HepG2 (cell line): Measurements from ENCODE around the gene PWP1. TPM values are rescaled to one million over a fixed set of nuclear protein-coding genes. Genes with fewer than 3 reads are reported as not detected.
A peak's percentile ranks its signal among the peaks of the same experiment; 100 is the strongest.

ENCODE experiments used
- ARNT2 ChIP-seq: sonication (generic); formaldehyde crosslinking; IDR thresholded peaks from 2 replicates; pipeline ENCODE4 v1.8.0; 2022; ENCODE audit warnings: mild to moderate bottlenecking, low read depth, missing genetic modification reagents, moderate library complexity
- CBX2 ChIP-seq, 2 experiments: fragments of 200-600 bp in 1 of 2; sonication (generic); formaldehyde crosslinking in 1 of 2; IDR thresholded peaks; 2 replicates each; pipeline versions ENCODE4 v1.7.0 to v1.8.1; 2018 to 2022; ENCODE audit warnings: low read depth in 2 of 2, low read length in 1 of 2, mild to moderate bottlenecking in 1 of 2, missing genetic modification reagents in 1 of 2
- CCAR2 ChIP-seq: fragments of 200-400 bp; formaldehyde crosslinking; optimal IDR thresholded peaks from 2 replicates; pipeline ENCODE3; 2018; ENCODE audit warnings: low read depth, mild to moderate bottlenecking, low read length, moderate library complexity
- DRAP1 ChIP-seq: IDR thresholded peaks from 2 replicates; pipeline ENCODE4 v1.6.1; 2016; ENCODE audit warnings: missing genetic modification reagents, missing compliant biosample characterization
- ELF1 ChIP-seq: sonication (generic); formaldehyde crosslinking; IDR thresholded peaks from 2 replicates; pipeline ENCODE4 v1.4.0; 2020; ENCODE audit warnings: missing genetic modification reagents
- FOXK1 ChIP-seq: sonication (generic); formaldehyde crosslinking; IDR thresholded peaks from 2 replicates; pipeline ENCODE4 v1.4.0; 2020; ENCODE audit warnings: low read depth, missing genetic modification reagents, borderline replicate concordance
- HOXA9 ChIP-seq: sonication (generic); formaldehyde crosslinking; IDR thresholded peaks from 2 replicates; pipeline ENCODE4 v1.8.1; 2022; ENCODE audit warnings: missing genetic modification reagents, mild to moderate bottlenecking, moderate library complexity, borderline replicate concordance
- KDM6A ChIP-seq: IDR thresholded peaks from 2 replicates; pipeline ENCODE4 v1.6.1; 2016; ENCODE audit warnings: low read depth
- MXD4 ChIP-seq: IDR thresholded peaks from 2 replicates; pipeline ENCODE4 v1.6.1; 2016; ENCODE audit warnings: mild to moderate bottlenecking, missing biosample characterization, missing genetic modification reagents
- NCOA5 ChIP-seq: sonication (generic); formaldehyde crosslinking; IDR thresholded peaks from 2 replicates; pipeline ENCODE4 v1.4.0; 2020; ENCODE audit warnings: missing genetic modification reagents
- REXO4 ChIP-seq: sonication (generic); formaldehyde crosslinking; IDR thresholded peaks from 2 replicates; pipeline ENCODE4 v1.8.0; 2022; ENCODE audit warnings: missing genetic modification reagents, mild to moderate bottlenecking, borderline replicate concordance
- SMAD1 ChIP-seq: sonication (generic); formaldehyde crosslinking; IDR thresholded peaks from 2 replicates; pipeline ENCODE4 v1.4.0; 2020; ENCODE audit warnings: missing genetic modification reagents, low read depth, mild to moderate bottlenecking, borderline replicate concordance
- STAT5B ChIP-seq: sonication (generic); formaldehyde crosslinking; IDR thresholded peaks from 2 replicates; pipeline ENCODE4 v1.4.0; 2020; ENCODE audit warnings: missing genetic modification reagents
- ZMAT3 ChIP-seq: sonication (generic); formaldehyde crosslinking; conservative IDR thresholded peaks from 2 replicates; pipeline ENCODE4 v1.7.0; 2021; ENCODE audit warnings: missing genetic modification reagents
- ZNF260 ChIP-seq: sonication (generic); formaldehyde crosslinking; IDR thresholded peaks from 2 replicates; pipeline ENCODE4 v1.4.0; 2020; ENCODE audit warnings: missing genetic modification reagents, low read depth, mild to moderate bottlenecking, borderline replicate concordance
- ZNF710 ChIP-seq: sonication (generic); formaldehyde crosslinking; IDR thresholded peaks from 2 replicates; pipeline ENCODE4 v1.5.0; 2020; ENCODE audit warnings: mild to moderate bottlenecking, missing genetic modification reagents, borderline replicate concordance
- polyA plus RNA-seq, 8 experiments: library from polyadenylated mRNA; depleted of rRNA in 3 of 8; stranded (reverse) in 7 of 8; unstranded in 1 of 8; fragments of >200 nt; fragmentation: Illumina TruSeq in 4 of 8; extraction: Trizol in 4 of 8; gene quantifications; 2 replicates each; pipeline versions ENCODE4 v1.2.1 to v1.2.3, GENCODE V29; 2011 to 2016; ENCODE audit warnings: low read depth in 4 of 8, missing spikeins in 1 of 8, mixed read lengths in 1 of 8; ENCODE audit not compliant: insufficient read depth in 1 of 8
- total RNA-seq, 5 experiments: library from RNA; depleted of rRNA; stranded (reverse); fragments of >200 nt; fragmentation: Illumina TruSeq; extraction: Trizol; gene quantifications; 2 replicates each; pipeline ENCODE4 v1.2.3, GENCODE V29; 2016; ENCODE audit warnings: low read depth in 1 of 5
- TF ChIP-seq, protein P1 (sequence below): sonication (generic); formaldehyde crosslinking; IDR thresholded peaks from 2 replicates; pipeline ENCODE4; 2020; ENCODE audit warnings: missing genetic modification reagents, mild to moderate bottlenecking, borderline replicate concordance
- TF ChIP-seq, protein P2 (sequence below): sonication (generic); formaldehyde crosslinking; IDR thresholded peaks from 2 replicates; pipeline ENCODE4 v1.4.0; 2020; ENCODE audit warnings: mild to moderate bottlenecking, missing genetic modification reagents

PWP1 gene
- total and polyA plus RNA-seq, 2 of the 13 experiments (the other 11 are each of a cell fraction or from before 2014, with no cell fraction given): 65.9 to 70.2 TPM

- TF ChIP-seq ZNF710 (CRISPR knock-in tag) (peak; percentile 79; the same call in 1 of the 2 replicates), ELF1 (CRISPR knock-in tag) (peak; percentile 94), CCAR2 (no peak), SMAD1 (CRISPR knock-in tag) (peak; percentile 55; the same call in 1 of the 2 replicates), DRAP1 (CRISPR knock-in tag) (peak; percentile 89), HOXA9 (peak; percentile 85; the same call in 1 of the 2 replicates), MXD4 (CRISPR knock-in tag) (peak; percentile 98), STAT5B (CRISPR knock-in tag) (no peak; the same call in 1 of the 2 replicates), ZNF260 (CRISPR knock-in tag) (no peak), CBX2 (IDR thresholded peaks at IDR 0.05; ENCODE audit: low read depth, low read length) (no peak), CBX2 (CRISPR knock-in tag; IDR thresholded peaks at IDR 0.05; ENCODE audit: low read depth) (no peak; the same call in 1 of the 2 replicates), KDM6A (CRISPR knock-in tag) (no peak), ARNT2 (CRISPR knock-in tag) (peak; percentile 86), FOXK1 (CRISPR knock-in tag) (peak; percentile 98), REXO4 (CRISPR knock-in tag) (no peak), NCOA5 (no peak), ZMAT3 (peak; percentile 97)
- TF ChIP-seq, protein P1, sequence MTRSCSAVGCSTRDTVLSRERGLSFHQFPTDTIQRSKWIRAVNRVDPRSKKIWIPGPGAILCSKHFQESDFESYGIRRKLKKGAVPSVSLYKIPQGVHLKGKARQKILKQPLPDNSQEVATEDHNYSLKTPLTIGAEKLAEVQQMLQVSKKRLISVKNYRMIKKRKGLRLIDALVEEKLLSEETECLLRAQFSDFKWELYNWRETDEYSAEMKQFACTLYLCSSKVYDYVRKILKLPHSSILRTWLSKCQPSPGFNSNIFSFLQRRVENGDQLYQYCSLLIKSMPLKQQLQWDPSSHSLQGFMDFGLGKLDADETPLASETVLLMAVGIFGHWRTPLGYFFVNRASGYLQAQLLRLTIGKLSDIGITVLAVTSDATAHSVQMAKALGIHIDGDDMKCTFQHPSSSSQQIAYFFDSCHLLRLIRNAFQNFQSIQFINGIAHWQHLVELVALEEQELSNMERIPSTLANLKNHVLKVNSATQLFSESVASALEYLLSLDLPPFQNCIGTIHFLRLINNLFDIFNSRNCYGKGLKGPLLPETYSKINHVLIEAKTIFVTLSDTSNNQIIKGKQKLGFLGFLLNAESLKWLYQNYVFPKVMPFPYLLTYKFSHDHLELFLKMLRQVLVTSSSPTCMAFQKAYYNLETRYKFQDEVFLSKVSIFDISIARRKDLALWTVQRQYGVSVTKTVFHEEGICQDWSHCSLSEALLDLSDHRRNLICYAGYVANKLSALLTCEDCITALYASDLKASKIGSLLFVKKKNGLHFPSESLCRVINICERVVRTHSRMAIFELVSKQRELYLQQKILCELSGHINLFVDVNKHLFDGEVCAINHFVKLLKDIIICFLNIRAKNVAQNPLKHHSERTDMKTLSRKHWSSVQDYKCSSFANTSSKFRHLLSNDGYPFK: peak; percentile 90; the same call in 1 of the 2 replicates
- TF ChIP-seq, protein P2, sequence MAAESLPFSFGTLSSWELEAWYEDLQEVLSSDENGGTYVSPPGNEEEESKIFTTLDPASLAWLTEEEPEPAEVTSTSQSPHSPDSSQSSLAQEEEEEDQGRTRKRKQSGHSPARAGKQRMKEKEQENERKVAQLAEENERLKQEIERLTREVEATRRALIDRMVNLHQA: no peak
Observed at GRCh38 chr12:107685360-107686248, at the start of gene PWP1 (continued).
